ENCODE measurements around the gene DACH1.
"Not testable (repeated sequence)": the region's sequence is repeated elsewhere in the genome, so short reads cannot be mapped to it uniquely, and the experiment has no call there.

DACH1 gene

GRCh38 chr13:71867131-71867814 lies at the start of gene DACH1:
DACH1 (minus strand) TSS chr13:71867204.
- no peak within 1 kb of the TSS for H3K27ac ChIP-seq
- TF ChIP-seq CTCF (conservative IDR thresholded peaks at IDR 0.05) (no peak), ZFX (IDR thresholded peaks at IDR 0.05) (no peak)

- H3K27ac ChIP-seq: no peak overlapping the region
- TF ChIP-seq ZFX (IDR thresholded peaks at IDR 0.05) (no peak), CTCF (conservative IDR thresholded peaks at IDR 0.05) (no peak)
Observed at GRCh38 chr13:71913717-71914116, 46.7 kb upstream of the DACH1 start.

GRCh38 chr13:71912524-71912923 lies 45.5 kb upstream of the DACH1 start:
- TF ChIP-seq CTCF (conservative IDR thresholded peaks at IDR 0.05): no peak
- no peak for TF ChIP-seq ZFX (IDR thresholded peaks at IDR 0.05)
- no peak overlapping the region for H3K27ac ChIP-seq

- TF ChIP-seq CTCF (conservative IDR thresholded peaks at IDR 0.05) (no peak), ZFX (IDR thresholded peaks at IDR 0.05) (no peak)
- no peak overlapping the region for H3K27ac ChIP-seq
Observed at GRCh38 chr13:71906448-71906847, 39.4 kb upstream of the DACH1 start.

- TF ChIP-seq ZFX (IDR thresholded peaks at IDR 0.05): no peak
- TF ChIP-seq CTCF (conservative IDR thresholded peaks at IDR 0.05): no peak
- no peak overlapping the region for H3K27ac ChIP-seq
Observed at GRCh38 chr13:71902676-71903075, 35.7 kb upstream of the DACH1 start.

- not testable (repeated sequence) for H3K27ac ChIP-seq
Observed at GRCh38 chr13:71893506-71893905, 26.5 kb upstream of the DACH1 start.

- no peak for TF ChIP-seq ZFX (IDR thresholded peaks at IDR 0.05)
- no peak for TF ChIP-seq CTCF (conservative IDR thresholded peaks at IDR 0.05)
- no peak overlapping the region for H3K27ac ChIP-seq
Observed at GRCh38 chr13:71886880-71887279, 19.9 kb upstream of the DACH1 start.

GRCh38 chr13:71882120-71882519 lies 15.1 kb upstream of the DACH1 start:
- H3K27ac ChIP-seq: no peak overlapping the region
- TF ChIP-seq CTCF (conservative IDR thresholded peaks at IDR 0.05) (no peak), ZFX (IDR thresholded peaks at IDR 0.05) (no peak)
